ENCODE measurements around the gene SMIM30.

The SMIM30 gene

GRCh38 chr7:113144817-113145216, 26.5 kb upstream of the SMIM30 start:
- H3K4me3 ChIP-seq (ENCODE audit: low read depth, low read length) = no peak overlapping the region
- peak; percentile 56 for DNase-seq (ENCODE audit: low read depth)
- TF ChIP-seq CTCF (IDR thresholded peaks at IDR 0.05; ENCODE audit: low read depth, low read length) = no peak
- TF ChIP-seq POLR2A (IDR thresholded peaks at IDR 0.05; ENCODE audit: extremely low read depth, insufficient read length) = no peak
- no peak for TF ChIP-seq MYC (IDR thresholded peaks at IDR 0.05; ENCODE audit: low read depth, low read length)
- TF ChIP-seq MAX (IDR thresholded peaks at IDR 0.05; ENCODE audit: low read depth, low read length) = no peak

GRCh38 chr7:113143486-113144257, 25.3 kb upstream of the SMIM30 start:
- TF ChIP-seq POLR2A (IDR thresholded peaks at IDR 0.05; ENCODE audit: extremely low read depth, insufficient read length) (no peak), CTCF (IDR thresholded peaks at IDR 0.05; ENCODE audit: low read depth, low read length) (no peak), MAX (IDR thresholded peaks at IDR 0.05; ENCODE audit: low read depth, low read length) (no peak), MYC (IDR thresholded peaks at IDR 0.05; ENCODE audit: low read depth, low read length) (no peak)
- peak; percentile 73 for DNase-seq (ENCODE audit: low read depth)
- no peak overlapping the region for H3K4me3 ChIP-seq (ENCODE audit: low read depth, low read length)

- peak; percentile 96 for DNase-seq (ENCODE audit: low read depth)
- H3K4me3 ChIP-seq (ENCODE audit: low read depth, low read length) = peak overlapping the region; percentile 49
- TF ChIP-seq CTCF (IDR thresholded peaks at IDR 0.05; ENCODE audit: low read depth, low read length) (no peak), POLR2A (IDR thresholded peaks at IDR 0.05; ENCODE audit: extremely low read depth, insufficient read length) (no peak), MYC (IDR thresholded peaks at IDR 0.05; ENCODE audit: low read depth, low read length) (peak; percentile 59), MAX (IDR thresholded peaks at IDR 0.05; ENCODE audit: low read depth, low read length) (peak; percentile 92)
These were observed 24.2 kb upstream of the SMIM30 start for GRCh38 chr7:113142385-113143119.

GRCh38 chr7:113141803-113142202, 23.4 kb upstream of the SMIM30 start:
- no peak overlapping the region for H3K4me3 ChIP-seq (ENCODE audit: low read depth, low read length)
- TF ChIP-seq POLR2A (IDR thresholded peaks at IDR 0.05; ENCODE audit: extremely low read depth, insufficient read length) = no peak
- TF ChIP-seq MAX (IDR thresholded peaks at IDR 0.05; ENCODE audit: low read depth, low read length) = no peak
- no peak for TF ChIP-seq MYC (IDR thresholded peaks at IDR 0.05; ENCODE audit: low read depth, low read length)
- no peak for TF ChIP-seq CTCF (IDR thresholded peaks at IDR 0.05; ENCODE audit: low read depth, low read length)
- peak; percentile 43 for DNase-seq (ENCODE audit: low read depth)

- DNase-seq (ENCODE audit: low read depth) = peak; percentile 30
- TF ChIP-seq POLR2A (IDR thresholded peaks at IDR 0.05; ENCODE audit: extremely low read depth, insufficient read length) (no peak), MAX (IDR thresholded peaks at IDR 0.05; ENCODE audit: low read depth, low read length) (no peak), MYC (IDR thresholded peaks at IDR 0.05; ENCODE audit: low read depth, low read length) (no peak), CTCF (IDR thresholded peaks at IDR 0.05; ENCODE audit: low read depth, low read length) (no peak)
- H3K4me3 ChIP-seq (ENCODE audit: low read depth, low read length) = no peak overlapping the region
These were observed 22.6 kb upstream of the SMIM30 start for GRCh38 chr7:113140956-113141355.
